ENCODE measurements around the gene STK17A.
"Not testable (repeated sequence)": the region's sequence is repeated elsewhere in the genome, so short reads cannot be mapped to it uniquely, and the experiment has no call there.

The STK17A gene

GRCh38 chr7:43569424-43569823 lies 13.5 kb upstream of the STK17A start:
- no peak for DNase-seq

- no peak for DNase-seq
Observed at GRCh38 chr7:43570688-43571365, 12.1 kb upstream of the STK17A start.

GRCh38 chr7:43572516-43573049 lies 10.3 kb upstream of the STK17A start:
- peak; percentile 17 to 67 for DNase-seq

GRCh38 chr7:43573832-43574231 lies 9.1 kb upstream of the STK17A start:
- DNase-seq, result not testable (repeated sequence)

GRCh38 chr7:43575506-43575905 lies 7.4 kb upstream of the STK17A start:
- DNase-seq, result no peak

GRCh38 chr7:43576241-43576640 lies 6.7 kb upstream of the STK17A start:
- DNase-seq, result no peak

GRCh38 chr7:43577485-43577951 lies 5.4 kb upstream of the STK17A start:
- DNase-seq, result no peak

- peak; percentile 65 to 75 for DNase-seq
Observed at GRCh38 chr7:43583424-43584194, 701 bp downstream of the STK17A start.

- peak; percentile 31 to 54 for DNase-seq
Observed at GRCh38 chr7:43584195-43584586, 1.3 kb downstream of the STK17A start.

GRCh38 chr7:43584733-43585132 lies 1.8 kb downstream of the STK17A start:
- DNase-seq, result not testable (repeated sequence)

- DNase-seq, result peak in 1 of 2 donors; percentile 42
Observed at GRCh38 chr7:43585562-43585961, 2.7 kb downstream of the STK17A start.

GRCh38 chr7:43586251-43586900 lies 3.5 kb downstream of the STK17A start:
- DNase-seq, result peak in 1 of 2 donors; percentile 68

- no peak for DNase-seq
Observed at GRCh38 chr7:43588477-43589132, 5.7 kb downstream of the STK17A start.

GRCh38 chr7:43589133-43589478 lies 6.2 kb downstream of the STK17A start:
- no peak for DNase-seq

GRCh38 chr7:43589728-43590127 lies 6.8 kb downstream of the STK17A start:
- no peak for DNase-seq

- DNase-seq, result no peak
Observed at GRCh38 chr7:43590862-43591557, 8.1 kb downstream of the STK17A start.

GRCh38 chr7:43591558-43592180 lies 8.8 kb downstream of the STK17A start:
- no peak for DNase-seq

GRCh38 chr7:43592326-43592725 lies 9.4 kb downstream of the STK17A start:
- no peak for DNase-seq

GRCh38 chr7:43593010-43593409 lies 10.1 kb downstream of the STK17A start:
- no peak for DNase-seq

- no peak for DNase-seq
Observed at GRCh38 chr7:43594020-43594419, 11.1 kb downstream of the STK17A start.

GRCh38 chr7:43596426-43596825 lies 13.5 kb downstream of the STK17A start:
- DNase-seq, result not testable (repeated sequence)

- DNase-seq, result no peak
Observed at GRCh38 chr7:43600056-43600455, 17.1 kb downstream of the STK17A start.
